GM12874 (cell line): ENCODE measurements around the gene PCDHA9.

Source experiments
- TF ChIP-seq, protein P1 (sequence below): IDR thresholded peaks from 2 replicates; pipeline ENCODE4 v1.5.1; 2011; ENCODE audit warnings: low read depth, mild to moderate bottlenecking, control low read depth, low read length, moderate library complexity; ENCODE audit not compliant: insufficient read depth

Gene PCDHA9

DNA sequence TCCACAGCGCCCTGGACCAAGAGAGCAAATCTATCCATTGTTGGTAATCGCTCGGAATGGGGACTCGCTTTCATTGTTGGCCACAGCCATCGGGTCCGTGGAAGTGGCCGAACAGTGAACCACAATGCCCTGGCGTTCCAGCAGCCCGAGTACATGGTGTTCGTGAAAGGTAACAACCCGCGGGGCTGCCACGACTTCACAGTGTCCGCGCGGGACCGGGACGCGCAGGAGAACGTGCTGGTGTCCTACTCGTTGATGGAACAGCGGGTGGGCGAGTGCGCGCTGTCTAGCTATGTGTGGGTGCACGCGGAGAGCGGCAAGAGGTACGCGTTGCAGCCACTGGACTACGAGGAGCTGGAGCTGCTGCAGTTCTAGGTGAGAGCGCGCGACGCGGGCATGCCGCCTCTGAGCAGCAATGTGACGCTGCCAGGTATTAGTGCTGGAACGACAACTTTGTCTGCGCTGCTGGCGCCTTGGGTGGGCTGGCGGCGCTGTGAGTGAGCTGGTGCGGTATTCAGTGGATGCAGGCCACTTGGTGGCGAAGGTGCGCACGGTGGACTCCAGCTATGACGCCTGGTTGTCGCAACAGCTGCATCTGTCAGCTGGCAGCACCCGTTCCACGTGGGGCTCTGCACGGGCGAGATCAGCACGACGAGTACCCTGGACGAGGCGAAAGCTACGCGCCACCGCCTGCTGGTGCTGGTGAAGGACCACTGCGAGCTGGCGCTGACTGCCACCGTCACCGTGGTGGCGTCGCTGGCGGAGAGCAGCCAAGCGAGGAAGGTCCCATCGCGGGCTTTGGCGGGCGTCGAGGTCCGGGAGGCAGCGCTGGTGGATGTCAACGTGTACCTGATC lies 14.5 kb downstream of the PCDHA9 start:
- TF ChIP-seq, protein P1, sequence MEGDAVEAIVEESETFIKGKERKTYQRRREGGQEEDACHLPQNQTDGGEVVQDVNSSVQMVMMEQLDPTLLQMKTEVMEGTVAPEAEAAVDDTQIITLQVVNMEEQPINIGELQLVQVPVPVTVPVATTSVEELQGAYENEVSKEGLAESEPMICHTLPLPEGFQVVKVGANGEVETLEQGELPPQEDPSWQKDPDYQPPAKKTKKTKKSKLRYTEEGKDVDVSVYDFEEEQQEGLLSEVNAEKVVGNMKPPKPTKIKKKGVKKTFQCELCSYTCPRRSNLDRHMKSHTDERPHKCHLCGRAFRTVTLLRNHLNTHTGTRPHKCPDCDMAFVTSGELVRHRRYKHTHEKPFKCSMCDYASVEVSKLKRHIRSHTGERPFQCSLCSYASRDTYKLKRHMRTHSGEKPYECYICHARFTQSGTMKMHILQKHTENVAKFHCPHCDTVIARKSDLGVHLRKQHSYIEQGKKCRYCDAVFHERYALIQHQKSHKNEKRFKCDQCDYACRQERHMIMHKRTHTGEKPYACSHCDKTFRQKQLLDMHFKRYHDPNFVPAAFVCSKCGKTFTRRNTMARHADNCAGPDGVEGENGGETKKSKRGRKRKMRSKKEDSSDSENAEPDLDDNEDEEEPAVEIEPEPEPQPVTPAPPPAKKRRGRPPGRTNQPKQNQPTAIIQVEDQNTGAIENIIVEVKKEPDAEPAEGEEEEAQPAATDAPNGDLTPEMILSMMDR = no peak

DNA sequence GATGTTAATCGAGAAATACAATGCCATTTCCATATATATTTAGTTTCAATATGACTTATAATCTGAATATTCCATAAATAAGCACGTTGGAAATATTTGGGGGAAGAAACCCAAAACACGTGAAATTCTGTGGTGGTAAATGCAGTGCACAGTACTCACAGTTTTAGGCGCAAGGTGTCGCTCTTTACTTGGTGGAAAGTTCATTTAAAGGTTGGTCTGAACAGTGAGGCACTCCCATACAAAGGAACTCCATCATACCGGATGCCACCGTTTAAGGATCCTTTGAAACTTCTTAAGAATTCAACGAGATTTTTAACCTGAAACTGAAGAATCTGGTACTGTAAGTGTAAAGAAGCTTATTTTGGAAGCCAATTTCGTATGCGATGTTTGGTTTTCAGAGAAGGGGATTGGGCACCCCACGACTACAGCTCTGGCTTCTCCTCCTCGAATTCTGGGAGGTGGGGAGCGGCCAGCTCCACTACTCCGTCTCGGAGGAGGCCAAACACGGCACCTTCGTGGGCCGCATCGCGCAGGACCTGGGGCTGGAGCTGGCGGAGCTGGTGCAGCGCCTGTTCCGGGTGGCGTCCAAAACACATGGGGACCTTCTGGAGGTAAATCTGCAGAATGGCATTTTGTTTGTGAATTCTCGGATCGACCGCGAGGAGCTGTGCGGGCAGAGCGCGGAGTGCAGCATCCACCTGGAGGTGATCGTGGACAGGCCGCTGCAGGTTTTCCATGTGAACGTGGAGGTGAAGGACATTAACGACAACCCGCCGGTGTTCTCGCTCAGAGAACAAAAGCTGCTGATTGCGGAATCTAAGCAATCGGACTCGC lies 20.8 kb downstream of the PCDHA9 start, which contains the start of gene PCDHA11:
PCDHA11 (plus strand) TSS at position 237 of the 834 bp plus-strand sequence; CDS start at position 384, 147 bp downstream.
- TF ChIP-seq, protein P1 = no peak

DNA sequence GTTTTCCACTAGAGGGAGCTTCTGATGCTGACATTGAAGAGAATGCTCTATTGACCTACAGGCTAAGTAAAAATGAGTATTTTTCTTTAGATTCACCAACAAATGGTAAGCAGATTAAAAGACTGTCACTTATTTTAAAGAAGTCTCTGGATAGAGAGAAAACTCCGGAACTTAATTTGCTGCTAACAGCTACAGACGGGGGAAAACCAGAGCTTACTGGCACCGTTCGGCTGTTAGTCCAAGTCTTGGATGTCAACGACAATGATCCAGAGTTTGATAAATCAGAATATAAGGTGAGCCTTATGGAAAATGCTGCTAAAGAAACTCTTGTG lies 21.3 kb downstream of the PCDHA9 start:
- TF ChIP-seq, protein P1 = no peak

DNA sequence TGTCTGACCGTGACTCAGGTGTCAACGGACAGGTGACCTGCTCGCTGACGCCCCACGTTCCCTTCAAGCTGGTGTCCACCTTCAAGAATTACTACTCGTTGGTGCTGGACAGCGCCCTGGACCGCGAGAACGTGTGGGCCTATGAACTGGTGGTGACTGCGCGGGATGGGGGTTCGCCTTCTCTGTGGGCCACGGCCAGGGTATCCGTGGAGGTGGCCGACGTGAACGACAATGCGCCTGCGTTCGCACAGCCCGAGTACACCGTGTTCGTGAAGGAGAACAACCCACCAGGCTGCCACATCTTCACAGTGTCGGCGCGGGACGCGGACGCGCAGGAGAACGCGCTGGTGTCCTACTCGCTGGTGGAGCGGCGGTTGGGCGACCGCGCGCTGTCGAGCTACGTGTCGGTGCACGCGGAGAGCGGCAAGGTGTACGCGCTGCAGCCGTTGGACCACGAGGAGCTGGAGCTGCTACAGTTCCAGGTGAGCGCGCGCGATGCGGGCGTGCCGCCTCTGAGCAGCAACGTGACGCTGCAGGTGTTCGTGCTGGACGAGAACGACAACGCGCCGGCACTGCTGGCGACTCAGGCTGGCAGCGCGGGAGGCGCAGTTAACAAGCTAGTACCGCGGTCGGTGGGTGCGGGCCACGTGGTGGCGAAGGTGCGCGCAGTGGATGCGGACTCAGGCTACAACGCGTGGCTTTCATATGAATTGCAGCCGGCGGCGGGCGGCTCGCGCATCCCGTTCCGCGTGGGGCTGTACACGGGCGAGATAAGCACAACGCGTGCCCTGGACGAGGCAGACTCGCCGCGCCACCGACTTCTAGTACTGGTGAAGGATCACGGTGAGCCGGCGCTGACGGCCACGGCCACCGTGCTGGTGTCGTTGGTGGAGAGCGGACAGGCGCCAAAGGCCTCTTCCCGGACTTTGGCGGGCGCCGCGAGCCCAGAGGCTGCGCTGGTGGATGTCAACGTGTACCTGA lies 22.3 kb downstream of the PCDHA9 start:
- TF ChIP-seq, protein P1 = no peak

DNA sequence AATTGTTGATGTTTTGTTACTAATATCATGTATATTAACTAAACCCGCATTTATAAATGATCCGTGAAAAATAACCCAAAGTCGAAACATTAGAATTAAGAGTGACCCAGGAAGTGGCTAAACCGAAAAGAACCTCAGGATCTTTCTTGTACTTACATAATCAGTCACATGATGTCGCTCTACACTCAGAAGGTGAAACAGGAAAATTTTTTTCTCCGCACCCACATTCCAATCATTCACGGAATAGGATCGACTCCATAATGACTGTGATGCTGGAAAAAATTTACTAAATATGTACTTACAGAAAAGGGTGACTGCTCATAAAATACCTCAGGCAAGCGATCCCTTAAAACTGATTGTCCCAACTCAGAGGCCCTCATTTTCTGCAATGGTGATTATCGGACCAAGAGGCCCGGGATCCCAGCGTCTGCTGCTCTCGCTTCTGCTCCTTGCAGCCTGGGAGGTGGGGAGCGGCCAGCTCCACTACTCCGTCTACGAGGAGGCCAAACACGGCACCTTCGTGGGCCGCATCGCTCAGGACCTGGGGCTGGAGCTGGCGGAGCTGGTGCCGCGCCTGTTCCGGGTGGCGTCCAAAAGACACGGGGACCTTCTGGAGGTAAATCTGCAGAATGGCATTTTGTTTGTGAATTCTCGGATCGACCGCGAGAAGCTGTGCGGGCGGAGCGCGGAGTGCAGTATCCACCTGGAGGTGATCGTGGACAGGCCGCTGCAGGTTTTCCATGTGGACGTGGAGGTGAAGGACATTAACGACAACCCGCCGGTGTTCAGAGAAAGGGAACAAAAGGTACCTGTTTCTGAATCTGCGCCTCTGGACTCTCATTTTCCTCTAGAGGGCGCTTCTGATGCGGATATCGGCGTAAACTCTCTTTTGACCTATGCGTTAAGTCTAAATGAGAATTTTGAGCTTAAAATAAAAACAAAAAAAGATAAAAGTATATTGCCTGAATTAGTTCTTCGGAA lies 27.2 kb downstream of the PCDHA9 start, which contains the start of gene PCDHA12:
PCDHA12 (plus strand) TSS at position 224 of the 981 bp plus-strand sequence; CDS start at position 389, 165 bp downstream.
- TF ChIP-seq, protein P1 = no peak

- TF ChIP-seq, protein P1 = no peak
Measured at GRCh38 chr5:140877262-140877581, 29.0 kb downstream of the PCDHA9 start.
